GM23248 (cell line): ENCODE data around the gene ZNF133.

Experiments used
- EZH2 ChIP-seq: fragments of 200-600 bp; sonication (generic); IDR thresholded peaks from 2 replicates; pipeline ENCODE4 v1.6.1; 2018; ENCODE audit warnings: antibody characterized with exemption, mild to moderate bottlenecking; ENCODE audit not compliant: insufficient read depth, poor library complexity, severe bottlenecking
- EZH2phosphoT487 ChIP-seq: fragments of 200-600 bp; sonication (generic); IDR thresholded peaks from 2 replicates; pipeline ENCODE4 v1.6.1; 2018; ENCODE audit warnings: antibody characterized with exemption, moderate library complexity, mild to moderate bottlenecking, low read depth; ENCODE audit not compliant: insufficient read depth

DNA sequence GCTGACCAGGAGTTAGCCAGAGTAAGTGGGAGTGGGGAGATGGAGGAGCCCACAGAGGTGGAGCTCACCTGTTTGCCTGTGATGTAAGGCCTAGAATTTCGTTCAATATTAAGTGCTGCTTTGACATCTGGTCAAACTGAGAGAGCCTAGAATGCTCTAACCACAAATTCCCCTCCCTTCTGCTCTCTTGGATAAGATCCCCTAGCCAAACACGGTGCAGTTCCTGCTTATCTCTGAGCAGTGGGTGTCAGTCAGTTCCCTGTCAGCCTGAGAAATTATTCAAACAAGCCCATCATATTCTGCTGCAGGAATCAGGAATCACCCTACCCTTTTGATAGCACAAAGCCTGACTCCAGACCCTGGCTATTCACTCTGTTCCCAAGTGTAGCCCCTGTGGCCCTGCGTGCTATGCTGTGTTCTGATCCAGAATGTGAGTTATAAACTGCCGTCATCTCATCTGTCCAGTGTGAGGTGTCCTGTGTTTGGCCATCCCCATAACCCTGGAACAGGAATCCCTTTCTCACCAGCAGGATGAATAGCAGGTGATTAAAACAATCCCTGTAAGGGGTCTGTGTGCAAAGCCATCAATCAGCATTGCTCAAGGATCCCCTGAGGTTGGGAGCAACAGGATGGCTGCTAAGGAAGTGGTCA lies 31.8 kb upstream of the ZNF133 start:
- no peak for TF ChIP-seq EZH2
- TF ChIP-seq EZH2phosphoT487: no peak
